DND-41 (cell line): ENCODE results near the gene NPFFR1.

Experiments
- ATAC-seq: fragments of 200-7000 bp; cut with Tn5 transposase; 3 replicates; pipeline ENCODE4 v1.9.1; 2021; ENCODE audit warnings: low read depth; ENCODE audit not compliant: insufficient read depth
- DNase-seq: peaks from one replicate; pipeline ENCODE4 v3.0.0-alpha.2; 2020
- H2AFZ ChIP-seq: 2 replicates; pipeline ENCODE4 v1.6.0; 2012; ENCODE audit warnings: low read depth, low read length
- H3K27ac ChIP-seq: 2 replicates; pipeline ENCODE4 v1.5.1; 2012; ENCODE audit warnings: low read length, inconsistent platforms
- H3K27me3 ChIP-seq: fragments of 200-600 bp; sonication (generic); 2 replicates; pipeline ENCODE4 v1.6.0; 2012; ENCODE audit warnings: low read length, mild to moderate bottlenecking, inconsistent platforms; ENCODE audit not compliant: insufficient read depth, poor library complexity
- H3K36me3 ChIP-seq: 2 replicates; pipeline ENCODE4 v1.5.1; 2012; ENCODE audit warnings: low read length, inconsistent platforms; ENCODE audit not compliant: insufficient read depth
- H3K4me1 ChIP-seq: 2 replicates; pipeline ENCODE4 v1.5.1; 2012; ENCODE audit warnings: mild to moderate bottlenecking, low read length; ENCODE audit not compliant: insufficient read depth
- H3K4me2 ChIP-seq: 2 replicates; pipeline ENCODE4 v1.6.0; 2012; ENCODE audit warnings: mild to moderate bottlenecking, moderate library complexity, low read length, inconsistent platforms; ENCODE audit not compliant: insufficient read depth
- H3K4me3 ChIP-seq, 2 experiments: fragments of 200-600 bp in 1 of 2; shearing (Covaris generic) in 1 of 2; 2 replicates each; pipeline ENCODE4 v1.5.1; 2012 to 2016; ENCODE audit warnings: inconsistent platforms in 2 of 2, low read length in 2 of 2, mild to moderate bottlenecking in 2 of 2, low read depth in 1 of 2, moderate library complexity in 1 of 2
- H3K79me2 ChIP-seq: 2 replicates; pipeline ENCODE4 v1.6.0; 2012; ENCODE audit warnings: low read length, inconsistent platforms; ENCODE audit not compliant: insufficient read depth
- H3K9ac ChIP-seq: 2 replicates; pipeline ENCODE4 v1.6.0; 2012; ENCODE audit warnings: low read depth, mild to moderate bottlenecking, inconsistent platforms, low read length, moderate library complexity
- H3K9me3 ChIP-seq: 2 replicates; pipeline ENCODE4 v1.5.1; 2012; ENCODE audit warnings: low read length, moderate library complexity, mild to moderate bottlenecking, inconsistent platforms; ENCODE audit not compliant: insufficient read depth, severe bottlenecking
- H4K20me1 ChIP-seq: 2 replicates; pipeline ENCODE4 v1.6.0; 2012; ENCODE audit warnings: low read length; ENCODE audit not compliant: insufficient read depth
- EZH2 ChIP-seq: IDR thresholded peaks from 3 replicates; pipeline ENCODE4 v1.6.1; 2012; ENCODE audit warnings: borderline replicate concordance, low read depth, mild to moderate bottlenecking, moderate library complexity, low read length, inconsistent platforms; ENCODE audit not compliant: severe bottlenecking
- TF ChIP-seq, protein P1 (sequence below): IDR thresholded peaks from 2 replicates; pipeline ENCODE4 v1.5.1; 2012; ENCODE audit warnings: borderline replicate concordance, low read length, moderate library complexity, mild to moderate bottlenecking; ENCODE audit not compliant: poor library complexity, severe bottlenecking; ENCODE audit errors: extremely low read depth

NPFFR1 gene

DNA sequence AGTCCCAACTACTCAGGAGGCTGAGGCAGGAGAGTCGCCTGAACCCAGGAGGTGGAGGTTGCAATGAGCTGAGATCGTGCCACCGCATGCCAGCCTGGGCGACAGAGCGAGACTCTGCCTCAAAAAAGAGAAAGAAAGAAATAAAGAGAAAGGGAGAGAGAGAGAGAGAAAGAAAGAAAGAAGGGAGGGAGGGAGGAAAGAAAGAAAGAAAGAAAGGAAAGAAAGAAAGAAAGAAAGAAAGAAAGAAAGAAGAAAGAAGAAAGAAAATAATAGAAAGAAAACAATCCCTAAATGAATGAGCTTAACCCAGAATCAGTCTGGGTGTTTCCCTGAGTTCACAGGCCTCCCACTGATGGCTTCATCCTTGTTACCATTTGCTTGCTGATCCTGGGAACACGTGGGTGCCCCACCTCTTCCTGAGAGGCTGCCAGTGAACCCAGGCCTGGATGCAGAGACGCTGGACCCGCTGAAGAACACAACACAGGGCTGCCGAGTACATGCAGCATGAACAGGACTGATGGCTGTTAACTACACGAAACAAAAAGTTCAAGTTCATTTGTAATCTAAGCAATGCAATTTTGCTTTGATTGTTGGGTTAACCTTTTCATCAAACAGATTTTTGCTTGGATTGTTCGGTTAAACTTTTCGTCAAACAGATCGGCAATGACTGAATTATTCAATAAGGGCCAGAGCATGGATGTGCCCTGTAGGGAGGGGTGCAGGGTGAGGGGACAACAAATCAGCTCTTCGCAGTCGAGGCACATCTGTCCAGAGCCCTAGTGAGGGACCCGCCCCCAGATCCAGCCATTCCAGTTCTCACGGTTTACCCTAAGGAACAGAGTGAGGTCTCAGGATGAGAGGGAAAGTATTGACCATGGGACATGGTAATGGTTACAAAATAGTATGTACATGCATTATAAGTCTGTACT lies 11.5 kb downstream of the NPFFR1 start:
- Histone ChIP-seq H3K27me3 (peaks cover 2% of the 10 kb centered on the region), H3K4me2 (no peak overlapping the region), H3K9ac (no peak overlapping the region), H3K27ac (no peak overlapping the region), H3K36me3 (no peaks in the 10 kb centered on the region), H3K4me1 (no peaks in the 10 kb centered on the region), H4K20me1 (no peaks in the 10 kb centered on the region), H2AFZ (no peak overlapping the region), H3K79me2 (no peaks in the 10 kb centered on the region), H3K4me3 (no peak overlapping the region), H3K9me3 (no peaks in the 10 kb centered on the region)
- no peak for ATAC-seq
- no peak for TF ChIP-seq EZH2
- TF ChIP-seq, protein P1, sequence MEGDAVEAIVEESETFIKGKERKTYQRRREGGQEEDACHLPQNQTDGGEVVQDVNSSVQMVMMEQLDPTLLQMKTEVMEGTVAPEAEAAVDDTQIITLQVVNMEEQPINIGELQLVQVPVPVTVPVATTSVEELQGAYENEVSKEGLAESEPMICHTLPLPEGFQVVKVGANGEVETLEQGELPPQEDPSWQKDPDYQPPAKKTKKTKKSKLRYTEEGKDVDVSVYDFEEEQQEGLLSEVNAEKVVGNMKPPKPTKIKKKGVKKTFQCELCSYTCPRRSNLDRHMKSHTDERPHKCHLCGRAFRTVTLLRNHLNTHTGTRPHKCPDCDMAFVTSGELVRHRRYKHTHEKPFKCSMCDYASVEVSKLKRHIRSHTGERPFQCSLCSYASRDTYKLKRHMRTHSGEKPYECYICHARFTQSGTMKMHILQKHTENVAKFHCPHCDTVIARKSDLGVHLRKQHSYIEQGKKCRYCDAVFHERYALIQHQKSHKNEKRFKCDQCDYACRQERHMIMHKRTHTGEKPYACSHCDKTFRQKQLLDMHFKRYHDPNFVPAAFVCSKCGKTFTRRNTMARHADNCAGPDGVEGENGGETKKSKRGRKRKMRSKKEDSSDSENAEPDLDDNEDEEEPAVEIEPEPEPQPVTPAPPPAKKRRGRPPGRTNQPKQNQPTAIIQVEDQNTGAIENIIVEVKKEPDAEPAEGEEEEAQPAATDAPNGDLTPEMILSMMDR: no peak
- DNase-seq: no peak

DNA sequence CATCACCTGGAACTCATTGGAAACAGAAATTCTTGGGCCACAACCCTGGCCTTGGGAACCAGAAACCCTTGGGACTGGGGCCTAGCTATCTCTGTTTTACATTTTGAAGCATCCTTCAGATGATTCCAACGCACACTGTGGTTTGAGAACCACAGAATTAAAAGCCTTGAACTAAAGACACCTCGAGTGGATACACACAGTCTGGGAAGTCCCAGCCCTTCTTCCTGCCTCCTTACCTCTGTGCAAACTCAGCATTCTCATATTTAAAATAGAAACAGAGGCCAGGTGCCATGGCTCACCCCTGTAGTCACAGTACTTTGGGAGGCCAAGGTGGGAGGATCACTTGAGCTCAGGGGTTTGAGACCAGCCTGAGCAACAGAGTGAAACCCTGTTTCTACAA lies 12.9 kb downstream of the NPFFR1 start:
- TF ChIP-seq EZH2: no peak
- TF ChIP-seq, protein P1: no peak
- no peak overlapping the region for H3K4me2 ChIP-seq
- H4K20me1 ChIP-seq: no peaks in the 10 kb centered on the region
- H3K4me1 ChIP-seq: no peaks in the 10 kb centered on the region
- ATAC-seq: no peak
- no peaks in the 10 kb centered on the region for H3K9me3 ChIP-seq
- H2AFZ ChIP-seq: no peak overlapping the region
- H3K27me3 ChIP-seq: peaks cover under 1% of the 10 kb centered on the region
- no peak overlapping the region for H3K27ac ChIP-seq
- no peak overlapping the region for H3K9ac ChIP-seq
- H3K79me2 ChIP-seq: no peaks in the 10 kb centered on the region
- no peak overlapping the region for H3K4me3 ChIP-seq
- DNase-seq: no peak
- no peaks in the 10 kb centered on the region for H3K36me3 ChIP-seq

DNA sequence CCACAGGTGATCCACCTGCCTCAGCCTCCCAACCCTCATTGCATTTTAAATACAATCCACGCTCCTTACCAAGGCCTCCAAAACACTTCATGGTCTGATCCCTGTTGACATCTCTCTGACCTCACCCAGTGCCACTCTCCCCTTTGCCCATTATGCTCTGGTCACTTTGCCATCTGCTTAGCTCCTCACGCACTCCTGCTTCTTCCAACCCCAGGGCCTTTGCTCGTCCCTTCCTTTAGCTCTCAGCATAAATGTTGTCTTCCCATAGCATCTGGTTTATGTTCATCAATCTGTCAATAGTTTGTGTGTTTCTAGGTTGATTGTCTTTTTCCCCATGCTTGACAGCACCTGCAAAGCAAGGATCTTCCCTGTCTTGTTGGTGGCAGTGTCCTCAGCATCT lies 14.1 kb downstream of the NPFFR1 start:
- Histone ChIP-seq H3K27ac (no peak overlapping the region), H3K4me2 (no peak overlapping the region), H3K4me3 (no peak overlapping the region), H4K20me1 (no peaks in the 10 kb centered on the region), H3K9me3 (no peaks in the 10 kb centered on the region), H3K36me3 (no peaks in the 10 kb centered on the region), H3K4me1 (no peaks in the 10 kb centered on the region), H3K9ac (no peak overlapping the region), H2AFZ (no peak overlapping the region), H3K79me2 (no peaks in the 10 kb centered on the region), H3K27me3 (peaks cover 3% of the 10 kb centered on the region)
- TF ChIP-seq, protein P1: no peak
- no peak for TF ChIP-seq EZH2
- no peak for DNase-seq
- no peak for ATAC-seq

DNA sequence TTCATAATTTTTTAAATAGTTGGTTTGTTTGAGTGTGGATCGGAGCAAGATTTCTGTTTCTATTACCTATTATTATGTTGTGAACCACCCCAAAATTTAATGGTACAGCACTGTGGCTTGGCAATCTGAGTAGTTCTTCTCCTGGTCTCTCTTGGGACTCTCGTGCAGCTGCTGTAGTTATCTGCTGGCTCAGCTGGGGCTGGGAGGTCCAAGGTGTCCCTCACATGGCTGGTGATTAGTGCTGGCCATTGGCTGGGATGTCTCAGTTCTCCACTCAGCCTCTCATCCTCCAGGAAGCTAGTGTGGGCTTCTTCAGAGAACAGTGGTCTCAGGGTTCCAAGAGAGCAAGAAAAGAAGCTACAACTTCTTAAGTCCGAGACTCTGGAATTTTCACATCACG lies 15.4 kb downstream of the NPFFR1 start:
- TF ChIP-seq, protein P1: no peak
- TF ChIP-seq EZH2: no peak
- H2AFZ ChIP-seq: no peak overlapping the region

More for the DNA sequence above, 15.4 kb downstream of the NPFFR1 start:
- peaks cover 6% of the 10 kb centered on the region for H3K27me3 ChIP-seq
- no peaks in the 10 kb centered on the region for H3K79me2 ChIP-seq
- no peak overlapping the region for H3K4me3 ChIP-seq
- H3K4me2 ChIP-seq: no peak overlapping the region
- H3K4me1 ChIP-seq: no peaks in the 10 kb centered on the region
- no peak overlapping the region for H3K9ac ChIP-seq
- H3K27ac ChIP-seq: no peak overlapping the region
- H4K20me1 ChIP-seq: no peaks in the 10 kb centered on the region
- no peak for ATAC-seq
- H3K36me3 ChIP-seq: no peaks in the 10 kb centered on the region
- no peaks in the 10 kb centered on the region for H3K9me3 ChIP-seq
- no peak for DNase-seq
